Panc1 (cell line): ENCODE data around the gene AIRE.

ENCODE experiments used
- POLR2AphosphoS5 ChIP-seq: IDR thresholded peaks from 2 replicates; pipeline ENCODE4 v1.6.1; 2012; ENCODE audit warnings: mild to moderate bottlenecking, low read depth, low read length, moderate library complexity
- REST ChIP-seq, 2 experiments: IDR thresholded peaks; 2 replicates each; pipeline ENCODE4 v1.6.1; 2011 to 2012; ENCODE audit warnings: low read depth in 2 of 2, control low read depth in 1 of 2, low read length in 1 of 2, mild to moderate bottlenecking in 1 of 2, moderate library complexity in 1 of 2; ENCODE audit not compliant: insufficient read depth in 1 of 2
- TF ChIP-seq, protein P1 (sequence below): fragments of 450-650 bp; IDR thresholded peaks from 2 replicates; pipeline ENCODE4 v1.5.1; 2017; ENCODE audit warnings: mild to moderate bottlenecking

GRCh38 chr21:44337941-44338895 lies 52.5 kb downstream of the AIRE start:
- TF ChIP-seq, protein P1, sequence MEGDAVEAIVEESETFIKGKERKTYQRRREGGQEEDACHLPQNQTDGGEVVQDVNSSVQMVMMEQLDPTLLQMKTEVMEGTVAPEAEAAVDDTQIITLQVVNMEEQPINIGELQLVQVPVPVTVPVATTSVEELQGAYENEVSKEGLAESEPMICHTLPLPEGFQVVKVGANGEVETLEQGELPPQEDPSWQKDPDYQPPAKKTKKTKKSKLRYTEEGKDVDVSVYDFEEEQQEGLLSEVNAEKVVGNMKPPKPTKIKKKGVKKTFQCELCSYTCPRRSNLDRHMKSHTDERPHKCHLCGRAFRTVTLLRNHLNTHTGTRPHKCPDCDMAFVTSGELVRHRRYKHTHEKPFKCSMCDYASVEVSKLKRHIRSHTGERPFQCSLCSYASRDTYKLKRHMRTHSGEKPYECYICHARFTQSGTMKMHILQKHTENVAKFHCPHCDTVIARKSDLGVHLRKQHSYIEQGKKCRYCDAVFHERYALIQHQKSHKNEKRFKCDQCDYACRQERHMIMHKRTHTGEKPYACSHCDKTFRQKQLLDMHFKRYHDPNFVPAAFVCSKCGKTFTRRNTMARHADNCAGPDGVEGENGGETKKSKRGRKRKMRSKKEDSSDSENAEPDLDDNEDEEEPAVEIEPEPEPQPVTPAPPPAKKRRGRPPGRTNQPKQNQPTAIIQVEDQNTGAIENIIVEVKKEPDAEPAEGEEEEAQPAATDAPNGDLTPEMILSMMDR = peak; percentile 59; the same call in 1 of the 2 replicates
- TF ChIP-seq REST (IDR thresholded peaks at IDR 0.05; ENCODE audit: insufficient read depth in 1 of 2, low read depth in 2 of 2, low read length in 1 of 2) (no peak), POLR2AphosphoS5 (no peak)
